NCI-H748 (cell line): ENCODE measurements around the gene FUZ.

Experiments used
- DNase-seq: peaks from one replicate; lab custom pipeline; 2025; ENCODE audit not compliant: unreplicated experiment; lab: John Stamatoyannopoulos, UW

FUZ gene

GRCh38 chr19:49812997-49813861 lies at the start of gene FUZ:
FUZ (minus strand) TSS chr19:49813292; CDS start chr19:49813106, 186 bp downstream.
- DNase-seq, result peak; percentile 100

GRCh38 chr19:49862391-49863253 lies 49.5 kb upstream of the FUZ start:
- DNase-seq, result no peak

- no peak for DNase-seq
These were observed 48.7 kb upstream of the FUZ start for GRCh38 chr19:49861541-49862378.

GRCh38 chr19:49861107-49861506 lies 48.0 kb upstream of the FUZ start:
- peak; percentile 45 for DNase-seq

GRCh38 chr19:49860336-49861102 lies 47.4 kb upstream of the FUZ start:
- no peak for DNase-seq

GRCh38 chr19:49859682-49860335 lies 46.7 kb upstream of the FUZ start:
- no peak for DNase-seq

GRCh38 chr19:49858088-49858985 lies 45.2 kb upstream of the FUZ start:
- no peak for DNase-seq

GRCh38 chr19:49857838-49858087 lies 44.7 kb upstream of the FUZ start:
- no peak for DNase-seq

- no peak for DNase-seq
These were observed 44.2 kb upstream of the FUZ start for GRCh38 chr19:49857061-49857837.

- no peak for DNase-seq
These were observed 43.5 kb upstream of the FUZ start for GRCh38 chr19:49856574-49857021.

- DNase-seq, result no peak
These were observed 42.8 kb upstream of the FUZ start for GRCh38 chr19:49855676-49856573.

- DNase-seq, result no peak
These were observed 42.2 kb upstream of the FUZ start for GRCh38 chr19:49855277-49855675.

- DNase-seq, result no peak
These were observed 41.5 kb upstream of the FUZ start for GRCh38 chr19:49854378-49855263.

GRCh38 chr19:49853852-49854377 lies 40.8 kb upstream of the FUZ start:
- DNase-seq, result no peak

GRCh38 chr19:49852631-49853126 lies 39.6 kb upstream of the FUZ start:
- no peak for DNase-seq
